NCI-H510A (cell line): Measurements from ENCODE around the gene EXOC1.
"Not testable (repeated sequence)": the region's sequence is repeated elsewhere in the genome, so short reads cannot be mapped to it uniquely, and the experiment has no call there.

Source experiments
- DNase-seq: peaks from one replicate; lab custom pipeline; 2025; lab: John Stamatoyannopoulos, UW

Gene EXOC1

DNA sequence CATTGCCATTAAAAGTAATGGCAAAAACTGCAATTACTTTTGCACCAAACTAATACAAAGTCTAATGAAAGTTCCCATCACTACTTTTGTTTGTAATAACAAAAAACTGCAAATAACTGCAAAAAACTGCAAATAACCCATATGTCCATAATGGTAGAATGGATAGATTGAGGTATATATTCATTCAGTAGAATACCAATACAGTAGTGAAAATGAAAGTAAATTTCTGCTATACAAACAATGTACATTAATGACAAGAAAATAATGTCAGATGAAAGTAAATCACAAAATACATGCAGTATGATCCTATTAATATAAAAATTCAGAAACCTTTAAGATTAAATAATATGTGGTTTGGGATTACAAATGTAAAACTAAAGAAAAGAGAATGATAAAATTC lies 54.0 kb downstream of the EXOC1 start:
- DNase-seq: no peak

DNA sequence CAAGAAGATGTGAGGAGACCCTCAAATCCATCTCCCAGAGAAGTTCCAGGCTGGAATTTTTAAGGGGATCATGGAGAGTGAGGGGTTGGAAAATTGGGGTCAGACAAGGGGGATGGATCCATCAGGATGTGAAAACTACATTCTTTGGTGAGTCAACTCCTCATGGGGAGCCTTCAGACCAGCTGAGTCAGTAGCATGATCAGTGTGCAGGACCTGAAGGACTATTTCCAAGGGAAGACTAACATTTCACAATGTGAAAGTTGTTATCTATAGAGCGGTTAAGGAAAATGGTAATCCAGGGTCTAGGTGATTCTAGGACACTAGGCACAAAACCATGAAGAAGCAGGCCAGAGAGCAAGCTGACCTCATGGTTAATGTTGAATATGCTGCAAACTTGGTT lies 56.7 kb downstream of the EXOC1 start:
- no peak for DNase-seq

DNA sequence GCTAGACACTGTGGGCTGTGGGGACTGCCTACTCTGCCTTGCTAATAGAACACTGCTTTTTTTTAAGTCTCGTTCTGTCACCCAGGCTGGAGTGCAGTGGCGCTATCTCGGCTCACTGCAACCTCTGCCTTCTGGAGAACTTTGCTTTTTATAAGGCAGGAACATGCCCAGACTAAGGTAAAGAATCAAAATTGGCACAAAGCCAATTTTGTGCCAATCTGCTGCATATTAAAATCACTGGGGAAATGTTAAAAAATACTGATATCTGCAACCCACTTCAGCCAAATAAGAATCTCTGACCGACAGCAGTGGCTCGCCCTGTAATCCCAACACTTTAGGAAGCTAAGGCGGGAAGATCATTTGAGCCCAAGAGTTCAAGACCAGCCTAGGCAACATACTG lies 58.8 kb downstream of the EXOC1 start:
- no peak for DNase-seq

DNA sequence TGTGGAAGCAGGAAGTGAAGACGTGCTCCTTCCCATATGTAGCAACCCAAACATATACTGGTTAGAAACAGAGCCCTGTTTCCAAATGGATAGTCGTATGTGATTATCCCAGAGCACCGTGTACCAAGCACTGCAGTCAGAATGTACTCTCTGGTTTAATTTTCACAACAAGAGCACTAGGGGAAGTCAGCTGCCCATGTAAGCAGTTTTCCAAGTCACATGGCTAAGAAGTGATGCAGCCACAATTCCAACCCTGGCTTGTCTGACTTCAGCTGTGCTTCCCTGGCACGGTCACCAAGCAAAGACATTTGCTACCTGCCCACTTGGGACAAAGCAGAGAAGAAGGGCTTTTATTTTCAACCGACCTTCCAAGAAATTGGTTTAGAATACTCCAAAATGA lies 67.1 kb downstream of the EXOC1 start:
- DNase-seq: no peak

DNA sequence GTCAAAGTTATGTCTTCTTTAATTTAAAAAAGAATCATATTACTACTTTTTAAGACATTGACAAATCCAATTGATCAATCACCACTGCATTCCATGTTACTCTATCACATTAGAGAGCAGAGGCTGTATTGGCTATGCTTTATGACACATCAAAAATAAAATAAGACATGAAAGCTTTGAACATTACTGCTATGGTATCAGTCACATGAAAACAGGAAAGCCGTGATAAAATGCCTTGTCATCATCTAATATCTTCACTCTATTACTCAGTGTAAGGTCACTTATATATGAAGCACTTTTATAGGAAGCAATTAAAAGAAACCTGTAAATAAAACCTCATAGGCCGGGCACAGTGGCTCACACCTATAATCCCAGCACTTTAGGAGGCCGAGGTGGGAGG lies 67.6 kb downstream of the EXOC1 start:
- DNase-seq: no peak

DNA sequence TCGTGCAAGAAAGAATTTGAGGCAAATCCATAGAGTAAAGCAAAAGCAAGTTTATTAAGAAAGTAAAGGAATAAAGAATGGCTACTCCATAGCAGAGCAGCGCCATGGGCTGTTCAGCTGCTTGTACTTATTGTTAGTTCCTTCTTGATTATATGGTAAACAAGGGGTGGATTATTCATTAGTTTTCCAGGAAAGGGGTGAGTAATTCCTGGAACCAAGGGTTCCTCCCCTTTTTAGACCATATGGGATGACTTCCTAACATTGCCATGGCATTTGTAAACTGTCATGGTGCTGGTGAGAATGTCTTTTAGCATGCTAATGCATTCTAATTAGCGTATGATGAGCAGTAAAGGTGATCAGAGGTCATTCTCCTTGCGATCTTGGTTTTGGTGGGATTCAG lies 71.8 kb downstream of the EXOC1 start:
- no peak for DNase-seq

DNA sequence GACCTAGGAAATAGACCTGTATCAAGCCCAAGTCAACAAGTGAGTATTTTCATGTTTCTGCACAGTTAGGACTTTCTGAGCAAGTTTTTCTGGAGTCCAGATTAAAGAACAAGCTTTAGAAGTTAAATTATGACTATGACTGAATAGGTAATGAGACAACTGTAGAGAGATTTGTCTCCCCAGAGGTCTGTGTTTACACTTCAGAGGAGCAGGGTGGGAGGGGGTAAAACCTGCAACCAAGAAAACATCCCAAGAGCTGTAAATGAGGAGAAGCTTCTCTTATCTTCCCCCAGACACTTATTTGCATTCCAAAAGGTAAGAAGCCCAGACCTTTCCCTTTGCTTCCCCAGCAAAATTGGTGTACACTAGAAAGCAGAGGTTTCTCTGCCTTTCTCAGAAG lies 73.2 kb downstream of the EXOC1 start:
- DNase-seq: no peak

DNA sequence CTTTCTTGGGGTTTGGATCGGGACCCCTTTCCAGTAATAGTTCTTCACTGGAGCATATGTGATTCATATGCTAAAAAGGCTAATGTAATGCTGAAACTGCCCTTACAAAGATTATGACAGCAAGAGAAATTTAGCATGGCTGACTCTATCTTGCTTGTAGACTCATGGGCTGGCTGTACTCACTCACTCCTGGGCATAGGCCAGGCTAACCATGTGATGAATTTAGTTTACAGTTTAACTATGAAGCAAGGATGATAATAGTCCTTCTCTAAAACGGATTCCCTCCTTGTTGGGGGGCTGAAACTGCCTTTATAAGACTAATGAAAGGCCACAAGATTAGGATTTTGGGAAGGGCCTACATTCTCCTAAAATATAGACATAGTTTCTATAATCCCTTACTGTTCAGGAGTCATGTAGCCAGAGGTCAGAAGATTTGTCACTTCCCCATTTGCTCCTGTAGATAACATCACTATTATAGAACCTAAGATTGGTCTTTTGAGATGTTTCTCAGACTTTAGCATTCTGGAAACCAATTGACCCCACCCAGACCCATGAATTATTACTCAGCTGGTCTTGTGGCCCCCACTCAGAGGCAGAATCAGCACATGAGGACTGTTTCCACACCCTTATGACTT lies 74.5 kb downstream of the EXOC1 start:
- DNase-seq: no peak

GRCh38 chr4:55928846-55929245 lies 75.4 kb downstream of the EXOC1 start:
- no peak for DNase-seq

DNA sequence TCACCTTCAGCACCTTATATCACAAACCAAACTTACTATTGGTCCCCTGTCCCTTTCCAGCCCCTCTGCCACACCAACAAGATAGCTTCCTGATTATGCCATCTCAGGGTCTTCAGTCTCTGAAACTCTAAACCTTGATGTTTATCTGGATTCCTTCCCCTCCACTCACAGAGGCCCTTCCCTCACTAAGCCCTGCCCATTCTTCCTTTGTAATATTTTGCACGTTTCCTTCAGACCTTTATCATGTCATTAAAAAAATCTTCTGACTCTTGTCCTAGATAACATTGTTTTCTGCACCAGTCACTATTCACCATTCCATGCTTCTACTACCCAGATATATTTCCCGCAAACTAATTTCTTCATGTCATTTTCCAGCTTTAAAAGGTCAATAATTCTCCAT lies 77.6 kb downstream of the EXOC1 start:
- DNase-seq: no peak

DNA sequence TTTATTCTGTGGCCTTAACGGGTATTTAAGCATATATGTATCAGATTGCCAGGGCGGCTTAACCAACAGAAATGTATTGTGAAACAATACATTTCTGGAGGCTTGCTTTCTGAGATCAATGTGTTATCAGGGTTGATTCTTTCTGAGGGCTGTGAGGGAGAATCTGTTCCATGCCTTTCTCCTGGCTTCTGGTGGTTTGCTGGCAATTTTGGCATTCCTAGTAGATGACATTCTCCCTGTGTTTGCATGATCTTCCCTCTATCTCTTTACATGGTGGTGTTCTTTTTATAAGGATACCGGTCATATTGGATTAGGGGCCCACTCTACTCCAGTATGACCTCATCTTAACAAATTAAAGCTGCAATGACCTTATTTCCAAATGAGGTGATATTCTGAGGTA lies 78.4 kb downstream of the EXOC1 start:
- DNase-seq: no peak

DNA sequence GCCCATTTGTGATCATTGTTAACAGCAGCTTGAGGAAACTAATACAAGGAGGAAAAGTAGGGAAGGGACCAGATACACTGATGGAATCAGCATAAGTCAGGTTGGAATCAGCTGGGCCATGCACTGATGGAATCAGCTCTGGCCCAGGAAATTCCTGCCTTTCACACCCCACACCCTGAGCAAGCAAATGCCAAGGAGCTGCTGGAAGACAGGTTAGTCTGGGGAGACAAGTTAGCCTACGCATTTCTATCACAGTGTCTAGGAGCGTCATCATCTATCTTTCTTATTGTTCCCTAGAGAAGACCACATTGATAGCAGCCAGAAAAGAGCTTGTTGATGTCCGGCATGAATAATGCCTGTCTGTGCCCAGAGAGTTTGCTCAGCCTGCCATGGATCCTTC lies 79.1 kb downstream of the EXOC1 start:
- DNase-seq: no peak

- DNase-seq: no peak
Observed at GRCh38 chr4:55933611-55934010, 80.2 kb downstream of the EXOC1 start.

GRCh38 chr4:55935907-55936306 lies 82.5 kb downstream of the EXOC1 start:
- not testable (repeated sequence) for DNase-seq

GRCh38 chr4:55938481-55938880 lies 85.0 kb downstream of the EXOC1 start:
- DNase-seq: no peak

DNA sequence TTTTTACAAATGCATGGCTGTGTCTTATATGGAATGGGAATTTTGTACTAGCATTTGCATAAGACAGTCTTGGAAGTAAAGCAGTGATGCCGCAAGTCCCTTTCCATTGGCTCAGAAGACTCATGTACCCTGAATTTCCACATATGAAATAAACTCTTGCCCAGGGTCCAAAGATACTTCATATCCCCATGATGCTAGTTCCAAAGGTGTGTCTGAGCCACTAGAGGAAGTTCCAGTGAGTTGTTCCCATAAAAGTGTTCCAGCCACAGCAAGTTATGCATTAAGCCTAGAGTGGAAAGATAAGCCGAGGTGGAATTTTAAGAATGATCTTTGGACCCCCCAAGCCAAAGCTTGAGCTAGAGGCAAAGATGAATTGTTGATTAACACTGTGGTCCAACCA lies 86.0 kb downstream of the EXOC1 start:
- no peak for DNase-seq

- DNase-seq: no peak
Observed at GRCh38 chr4:55941881-55942396, 88.5 kb downstream of the EXOC1 start.

DNA sequence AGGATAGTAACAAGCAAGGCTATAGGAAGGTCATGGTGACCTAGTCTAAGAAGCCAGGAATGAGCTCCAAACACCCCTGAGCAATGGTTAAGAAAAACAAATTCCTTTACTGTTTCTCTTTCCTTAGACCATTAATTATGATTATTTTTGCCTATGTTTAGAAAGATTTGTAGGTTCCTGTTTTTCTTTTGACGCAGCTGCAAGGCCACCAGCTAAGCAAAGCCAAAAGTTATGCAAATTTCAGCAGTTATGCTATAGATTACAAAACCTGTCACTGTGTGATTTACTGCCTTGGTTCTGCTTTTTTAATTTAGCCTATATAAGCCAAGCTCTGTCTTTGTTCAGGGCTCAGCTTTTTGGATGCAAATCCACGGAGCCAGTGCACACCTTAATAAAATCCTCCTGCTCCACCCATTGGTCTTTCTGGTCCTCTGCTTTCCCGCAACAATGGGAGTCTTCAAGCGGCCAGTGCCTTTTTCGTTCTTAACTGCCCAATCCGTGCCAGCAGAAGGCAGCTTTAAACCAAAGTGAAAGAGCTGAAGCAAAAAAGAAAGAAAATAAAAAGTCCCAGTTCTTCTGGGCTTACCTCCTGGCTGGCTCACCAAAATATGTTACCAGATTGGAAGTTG lies 93.9 kb downstream of the EXOC1 start:
- DNase-seq: no peak

GRCh38 chr4:55947912-55948725 lies 94.7 kb downstream of the EXOC1 start:
- no peak for DNase-seq

GRCh38 chr4:55948726-55949481 lies 95.5 kb downstream of the EXOC1 start, which contains the start of gene CEP135:
TSS of gene CEP135 (plus strand) at chr4:55948945. CDS start at chr4:55952131, 3,186 bp downstream.
- peak; percentile 96 for DNase-seq

DNA sequence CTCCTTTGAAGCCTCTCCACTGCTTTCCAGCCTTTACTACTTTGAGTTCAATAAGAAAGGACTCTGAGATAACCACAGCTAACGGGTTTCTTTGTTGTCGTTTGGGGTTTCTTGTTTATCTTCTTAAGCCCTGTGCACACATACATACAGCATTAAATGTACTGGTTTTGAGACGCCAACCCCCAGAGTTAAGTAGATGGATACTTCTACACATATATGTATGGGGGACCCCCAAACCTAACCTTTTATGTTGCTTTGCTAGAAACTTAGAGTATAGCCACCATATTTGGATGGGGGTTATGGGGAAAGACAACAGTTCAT lies 96.0 kb downstream of the EXOC1 start:
- DNase-seq: no peak

- no peak for DNase-seq
Observed at GRCh38 chr4:55951191-55951922, 97.9 kb downstream of the EXOC1 start.
